ENCODE measurements around the gene BRI3.

Gene BRI3

GRCh38 chr7:98251601-98252424 lies 29.7 kb upstream of the BRI3 start, which contains the start of gene TECPR1:
TSS of gene TECPR1 (minus strand) at chr7:98252232. CDS start at chr7:98246146, 6,086 bp downstream.
- FAIRE-seq, result peak; percentile 88

GRCh38 chr7:98252425-98253054 lies 28.9 kb upstream of the BRI3 start:
- no peak for FAIRE-seq
- no peak for DNase-seq (ENCODE audit: extremely low spot score, insufficient read length, low read depth)

More at GRCh38 chr7:98251601-98252424, 29.7 kb upstream of the BRI3 start, which contains the start of gene TECPR1:
- DNase-seq (ENCODE audit: extremely low spot score, insufficient read length, low read depth), result peak; percentile 98

GRCh38 chr7:98254516-98254915 lies 27.0 kb upstream of the BRI3 start:
- FAIRE-seq, result no peak

GRCh38 chr7:98254951-98255610 lies 26.4 kb upstream of the BRI3 start:
- FAIRE-seq (no peak), DNase-seq (ENCODE audit: extremely low spot score, insufficient read length, low read depth) (no peak)

More at GRCh38 chr7:98254516-98254915, 27.0 kb upstream of the BRI3 start:
- DNase-seq (ENCODE audit: extremely low spot score, insufficient read length, low read depth), result no peak

DNA sequence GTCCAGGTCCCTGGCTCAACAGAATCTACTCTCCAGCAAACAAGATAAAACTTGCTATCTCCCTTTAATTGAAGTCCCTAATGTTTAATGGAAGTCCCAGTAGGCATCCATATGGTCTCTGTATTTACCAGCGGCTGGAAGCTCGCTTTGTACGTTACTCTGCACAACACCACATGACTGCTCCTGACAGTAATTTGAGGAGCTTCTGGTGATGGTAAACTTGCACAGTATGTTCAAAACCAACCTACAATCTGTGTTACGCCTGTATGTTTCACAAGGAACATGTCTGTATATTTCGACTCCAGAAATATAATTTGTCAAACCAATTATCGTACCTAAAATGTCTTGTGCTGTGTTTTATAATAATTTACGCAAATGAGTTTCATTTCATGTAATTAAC lies 25.1 kb upstream of the BRI3 start:
- FAIRE-seq (no peak), DNase-seq (ENCODE audit: extremely low spot score, insufficient read length, low read depth) (no peak)

GRCh38 chr7:98257701-98258100 lies 23.8 kb upstream of the BRI3 start:
- no peak for FAIRE-seq
- DNase-seq (ENCODE audit: extremely low spot score, insufficient read length, low read depth), result no peak

DNA sequence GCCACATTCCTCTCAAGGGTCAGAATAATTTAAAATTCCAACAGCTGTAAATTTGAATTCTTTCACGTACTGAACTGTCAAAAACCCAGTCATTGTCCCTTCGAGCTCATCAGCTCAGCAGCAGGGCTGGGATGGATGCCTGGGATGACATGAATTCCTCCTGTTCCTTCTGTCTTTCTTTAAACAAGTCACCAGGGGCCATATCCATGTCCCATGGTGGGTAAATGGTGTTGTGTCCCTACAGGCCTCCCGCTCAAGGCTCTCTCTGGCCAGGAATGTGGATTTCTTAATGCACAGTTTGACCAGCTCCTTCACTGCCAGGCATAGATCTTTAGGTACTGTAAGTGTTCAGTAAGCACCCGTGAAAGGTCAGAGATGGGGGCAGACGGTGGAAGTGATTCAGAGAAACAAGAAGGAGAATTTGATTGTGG lies 15.6 kb upstream of the BRI3 start:
- DNase-seq (ENCODE audit: extremely low spot score, insufficient read length, low read depth) (no peak), FAIRE-seq (no peak)

DNA sequence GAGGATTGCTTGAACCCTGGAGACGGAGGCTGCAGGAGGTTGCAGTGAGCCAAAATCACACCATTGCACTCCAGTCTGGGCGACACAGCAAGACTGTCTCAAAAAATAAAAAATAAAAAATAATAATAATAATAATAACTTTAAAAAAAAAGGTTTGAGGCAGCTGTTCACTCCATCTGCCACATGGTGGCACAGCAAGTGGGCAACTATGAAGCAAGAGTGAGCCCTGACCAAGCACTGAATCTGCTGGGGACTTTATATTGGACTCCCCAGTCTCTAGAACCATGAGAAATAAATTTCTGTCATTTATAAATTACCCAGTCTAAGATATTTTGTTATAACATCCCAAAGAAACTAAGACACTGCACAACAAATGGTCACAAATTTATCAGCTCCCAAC lies 14.6 kb upstream of the BRI3 start:
- DNase-seq (ENCODE audit: extremely low spot score, insufficient read length, low read depth) (no peak), FAIRE-seq (no peak)

- no peak for FAIRE-seq
- no peak for DNase-seq (ENCODE audit: extremely low spot score, insufficient read length, low read depth)
Observed at GRCh38 chr7:98267303-98267702, 14.2 kb upstream of the BRI3 start.

DNA sequence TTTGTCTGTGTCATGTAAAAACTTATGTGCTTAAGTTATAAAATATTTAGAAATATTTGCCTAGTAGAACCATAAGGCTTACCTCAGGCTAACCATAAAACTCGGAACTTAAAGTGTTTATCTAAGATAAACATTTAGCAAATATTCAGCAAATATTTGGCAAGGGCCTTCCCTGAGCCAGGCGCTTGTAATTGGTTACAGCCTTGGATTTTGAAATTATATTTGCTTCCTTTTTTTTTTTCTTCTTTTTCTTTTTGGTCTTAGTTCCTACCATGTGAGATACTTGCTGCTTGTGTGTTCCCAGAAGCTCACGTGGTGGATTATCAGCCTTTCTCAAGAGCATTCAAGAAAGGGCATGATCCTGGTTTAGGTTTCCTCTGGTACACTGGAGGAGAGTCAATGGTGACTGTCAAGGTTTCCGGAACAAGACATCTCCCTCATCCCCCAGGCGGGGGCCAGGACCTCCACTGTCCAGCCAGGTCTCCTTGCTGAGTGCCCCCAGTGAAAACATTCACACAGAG lies 5.2 kb upstream of the BRI3 start:
- DNase-seq (ENCODE audit: extremely low spot score, insufficient read length, low read depth) (no peak), FAIRE-seq (no peak)

DNA sequence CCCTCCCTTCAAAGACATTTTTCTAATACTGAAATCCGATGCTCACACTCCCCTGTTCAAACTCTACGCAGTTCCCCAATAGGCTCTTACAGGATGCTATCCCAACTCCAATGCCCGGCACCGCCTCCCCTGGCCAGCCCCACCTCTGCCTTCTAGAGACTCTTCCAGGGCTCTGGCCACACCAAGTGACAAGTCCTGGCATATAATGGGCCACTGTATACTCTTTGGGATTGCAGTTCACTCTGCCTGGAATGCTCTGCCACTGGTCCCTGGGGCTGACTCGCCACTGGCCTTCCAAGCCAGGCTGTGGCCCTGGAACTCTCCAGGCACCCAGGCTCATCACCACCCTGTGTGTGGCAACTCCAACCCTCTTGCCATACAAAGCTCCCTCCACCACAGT lies 3.1 kb upstream of the BRI3 start:
- DNase-seq (ENCODE audit: extremely low spot score, insufficient read length, low read depth), result no peak
- no peak for FAIRE-seq

GRCh38 chr7:98278936-98279335 lies 2.5 kb upstream of the BRI3 start:
- FAIRE-seq, result no peak

GRCh38 chr7:98280296-98280695 lies 1.2 kb upstream of the BRI3 start:
- no peak for FAIRE-seq
- no peak for DNase-seq (ENCODE audit: extremely low spot score, insufficient read length, low read depth)

More at GRCh38 chr7:98278936-98279335, 2.5 kb upstream of the BRI3 start:
- no peak for DNase-seq (ENCODE audit: extremely low spot score, insufficient read length, low read depth)

- DNase-seq (ENCODE audit: extremely low spot score, insufficient read length, low read depth) (no peak), FAIRE-seq (no peak)
Observed at GRCh38 chr7:98281757-98282606, 496 bp downstream of the BRI3 start.

DNA sequence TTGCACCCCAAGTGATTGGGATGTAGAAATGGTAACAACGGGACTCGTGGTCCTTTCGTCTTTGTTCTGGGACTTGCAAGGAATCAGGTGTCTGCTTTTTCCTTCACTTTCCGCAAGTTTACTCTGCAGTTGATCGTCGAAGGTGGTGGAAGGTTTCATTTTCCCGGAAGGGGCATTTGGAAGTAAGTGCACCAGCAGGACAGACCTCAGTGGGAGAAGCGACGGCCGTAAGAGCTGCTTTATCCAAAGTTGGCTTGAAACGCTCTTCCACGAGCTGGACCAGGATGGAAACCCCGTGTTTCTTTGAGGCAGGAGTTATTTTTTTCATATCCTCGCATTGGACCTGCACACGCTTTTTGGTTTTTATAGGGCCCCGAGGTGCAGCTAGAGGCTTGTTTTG lies 1.2 kb downstream of the BRI3 start:
- no peak for DNase-seq (ENCODE audit: extremely low spot score, insufficient read length, low read depth)
- no peak for FAIRE-seq

- FAIRE-seq (no peak), DNase-seq (ENCODE audit: extremely low spot score, insufficient read length, low read depth) (no peak)
Observed at GRCh38 chr7:98283127-98283886, 1.8 kb downstream of the BRI3 start.

DNA sequence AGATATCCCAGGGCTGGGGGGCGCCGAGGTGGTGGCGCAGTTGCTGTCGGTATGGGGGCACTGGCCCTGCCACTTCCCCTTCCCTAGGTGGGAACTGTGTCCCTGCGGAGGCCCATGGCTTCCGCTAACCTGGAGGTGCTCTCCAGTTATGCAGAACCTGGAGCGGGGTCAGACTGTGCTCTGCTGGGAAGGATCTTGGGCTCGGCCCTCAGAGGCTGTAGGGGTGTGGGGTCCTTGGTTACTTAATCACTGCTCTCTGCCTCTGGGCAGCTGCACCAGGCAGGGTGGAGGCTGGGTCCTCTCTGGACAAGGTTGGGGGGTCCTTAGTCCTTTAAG lies 2.4 kb downstream of the BRI3 start:
- no peak for DNase-seq (ENCODE audit: extremely low spot score, insufficient read length, low read depth)
- FAIRE-seq, result no peak

- no peak for FAIRE-seq
- DNase-seq (ENCODE audit: extremely low spot score, insufficient read length, low read depth), result no peak
Observed at GRCh38 chr7:98284335-98285036, 3.0 kb downstream of the BRI3 start.
